NCI-H524 (cell line): Measurements from ENCODE around the gene BBOF1.
"Not testable (repeated sequence)": the region's sequence is repeated elsewhere in the genome, so short reads cannot be mapped to it uniquely, and the experiment has no call there.

ENCODE experiments used
- DNase-seq, 2 experiments: peaks; one replicate each; lab custom pipeline; 2025; lab: John Stamatoyannopoulos, UW

BBOF1 gene

GRCh38 chr14:74018586-74019407 is at the start of gene BBOF1, which contains the start of gene ENTPD5:
BBOF1 (plus strand) TSS chr14:74019349; CDS start chr14:74019479, 130 bp downstream.
ENTPD5 (minus strand) TSS chr14:74019288; CDS start chr14:73988102, 31,186 bp downstream.
- peak; percentile 86 to 91 for DNase-seq

- DNase-seq = peak; percentile 80 to 90
Observed at GRCh38 chr14:73973497-73973896, 45.7 kb upstream of the BBOF1 start.

- DNase-seq = no peak
Observed at GRCh38 chr14:73976125-73976524, 43.0 kb upstream of the BBOF1 start.

GRCh38 chr14:73977896-73978295 is 41.3 kb upstream of the BBOF1 start:
- no peak for DNase-seq

GRCh38 chr14:73988065-73988464 is 31.1 kb upstream of the BBOF1 start:
- DNase-seq = no peak

- not testable (repeated sequence) for DNase-seq
Observed at GRCh38 chr14:73988656-73989055, 30.5 kb upstream of the BBOF1 start.

GRCh38 chr14:73991092-73991491 is 28.1 kb upstream of the BBOF1 start:
- no peak for DNase-seq

DNA sequence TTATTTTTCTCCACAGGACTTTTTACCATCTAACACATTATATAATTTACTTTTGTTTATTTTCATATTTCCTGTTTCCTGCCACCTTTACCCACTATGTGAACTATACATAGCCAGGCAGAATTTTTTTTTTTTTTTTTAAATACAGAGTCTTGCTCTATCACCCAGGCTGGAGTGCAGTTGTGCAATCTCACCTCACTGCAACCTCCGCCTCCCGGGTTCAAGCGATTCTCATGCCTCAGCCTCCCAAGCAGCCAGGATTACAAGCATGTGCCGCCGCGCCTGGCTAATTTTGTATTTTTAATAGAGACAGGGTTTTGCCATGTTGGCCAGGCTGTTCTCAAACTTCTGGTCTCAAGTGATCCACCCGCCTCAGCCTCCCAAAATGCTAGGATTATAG is 24.2 kb upstream of the BBOF1 start:
- DNase-seq = not testable (repeated sequence)

DNA sequence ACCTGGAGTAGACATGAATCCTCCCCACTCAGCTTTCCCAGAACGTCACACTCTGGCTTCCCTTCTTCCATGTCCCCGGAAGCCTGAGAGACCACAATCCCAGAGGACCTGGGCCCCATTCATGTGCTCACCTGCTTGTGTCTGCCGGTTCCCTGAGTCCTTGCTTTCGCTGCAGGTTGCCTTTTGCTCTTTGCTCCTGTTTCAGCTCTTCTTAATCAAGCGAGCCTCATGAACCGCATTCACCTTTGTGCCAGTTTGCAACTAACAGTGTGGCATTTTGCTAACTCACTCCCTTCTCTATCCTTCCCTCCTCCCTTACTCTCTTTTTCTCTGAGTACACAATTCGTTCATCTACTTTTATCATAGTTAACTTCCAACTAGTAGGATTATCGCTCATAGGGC is 23.2 kb upstream of the BBOF1 start:
- no peak for DNase-seq

DNA sequence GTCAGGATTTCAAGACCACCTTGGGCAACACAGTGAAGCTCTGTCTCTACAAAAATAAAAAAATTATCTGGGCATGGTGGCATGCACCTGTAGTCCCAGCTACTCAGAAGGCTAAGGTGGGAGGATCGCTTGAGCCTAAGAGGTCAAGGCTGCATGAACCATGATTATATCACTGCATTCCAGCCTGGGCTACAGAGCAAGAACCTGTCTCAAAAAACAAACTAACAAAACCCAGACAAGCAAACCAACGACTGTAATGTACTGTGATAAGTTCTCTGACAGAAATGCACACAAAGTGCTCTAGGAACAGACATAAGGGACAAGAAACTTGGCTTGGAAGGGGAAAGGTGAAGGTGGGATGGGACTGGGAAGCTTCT is 22.4 kb upstream of the BBOF1 start:
- DNase-seq = no peak

DNA sequence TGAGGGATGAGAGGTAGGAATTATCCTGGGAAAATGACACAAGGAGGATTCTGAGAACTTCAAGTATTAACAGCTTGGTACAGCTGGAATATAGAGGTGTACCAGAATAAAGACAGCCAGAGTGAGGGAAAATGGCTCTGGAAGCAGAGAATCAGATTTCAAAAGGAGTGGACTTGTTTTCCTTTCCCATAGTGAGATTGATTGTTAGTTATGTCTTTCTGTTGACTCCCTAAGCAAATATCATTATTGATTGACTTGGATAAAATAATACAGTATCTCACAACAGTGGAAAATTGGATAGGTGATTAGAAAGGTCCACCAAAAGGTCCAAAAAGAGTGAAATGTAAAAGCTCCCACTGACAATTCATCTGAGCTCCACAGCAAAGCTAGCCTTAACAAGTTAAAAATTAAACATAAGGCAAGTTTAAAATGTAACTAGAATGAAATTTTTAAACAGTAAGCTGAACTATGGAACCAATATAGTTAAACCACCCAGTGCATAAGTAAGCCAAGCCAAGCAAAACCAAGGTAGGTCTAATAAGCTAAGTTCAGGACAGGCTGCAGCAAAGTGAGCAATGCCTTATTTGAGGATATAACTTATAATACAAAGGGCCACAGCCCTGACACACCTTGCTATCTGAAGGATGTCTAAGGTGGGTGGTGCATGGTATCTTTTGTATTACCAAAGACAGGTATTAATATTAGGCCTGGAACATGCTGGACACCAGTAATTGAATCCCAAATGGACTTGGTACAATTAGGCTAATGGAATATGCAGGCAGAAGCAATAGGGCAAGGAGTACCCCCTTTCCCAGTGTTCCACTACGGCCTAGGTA is 21.8 kb upstream of the BBOF1 start:
- no peak for DNase-seq

GRCh38 chr14:73997944-73998447 is 21.2 kb upstream of the BBOF1 start:
- no peak for DNase-seq

- DNase-seq = no peak
Observed at GRCh38 chr14:73998726-73999125, 20.4 kb upstream of the BBOF1 start.

DNA sequence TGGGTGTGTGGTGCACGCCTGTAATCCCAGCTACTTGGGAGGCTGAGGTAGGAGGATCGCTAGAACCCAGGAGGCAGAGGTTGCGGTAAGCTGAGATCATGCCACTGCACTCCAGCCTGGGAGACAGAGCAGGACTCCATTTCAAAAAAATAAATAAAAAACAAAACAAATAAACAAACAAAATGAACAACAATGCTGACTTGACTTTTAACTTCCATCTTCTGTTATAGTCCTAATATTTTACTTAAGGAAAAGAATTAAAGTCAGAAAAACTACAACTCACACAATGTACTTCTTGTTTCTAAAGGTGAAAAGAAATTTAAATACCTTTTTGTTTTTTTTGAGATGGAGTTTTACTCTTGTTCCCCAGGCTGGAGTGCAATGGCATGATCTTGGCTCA is 13.5 kb upstream of the BBOF1 start:
- DNase-seq = not testable (repeated sequence)

DNA sequence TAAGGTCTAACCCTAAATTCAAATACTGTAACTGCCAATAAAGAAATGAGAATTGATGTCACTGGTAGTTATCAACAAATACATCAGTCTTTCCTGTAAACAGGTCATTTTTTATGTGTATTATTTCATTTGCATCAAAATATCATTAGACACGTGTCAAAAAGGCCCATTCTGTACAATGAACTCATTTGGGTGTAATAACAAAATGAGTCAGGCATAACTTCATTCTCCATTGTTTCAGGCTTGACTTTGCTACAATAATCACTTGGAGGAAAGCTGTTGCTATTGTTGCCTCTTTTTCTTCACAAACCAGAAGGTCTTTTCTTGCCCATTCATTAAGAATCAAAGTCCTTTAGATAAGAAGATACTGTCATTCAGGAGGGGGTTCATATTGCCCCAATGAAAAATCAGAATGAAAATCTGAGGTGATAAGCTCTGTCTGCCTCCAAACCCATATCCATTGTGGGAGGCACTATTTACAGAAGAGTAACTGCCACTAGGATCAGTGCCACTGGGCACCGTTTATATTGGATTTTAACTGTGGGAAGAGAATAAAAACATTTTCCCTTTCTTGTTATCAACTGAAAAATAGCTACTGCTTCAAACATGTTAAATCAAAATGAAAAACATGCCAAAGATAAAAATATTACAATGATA is 10.2 kb upstream of the BBOF1 start:
- no peak for DNase-seq

- DNase-seq = no peak
Observed at GRCh38 chr14:74014299-74014698, 4.8 kb upstream of the BBOF1 start.

- DNase-seq = no peak
Observed at GRCh38 chr14:74015176-74015575, 4.0 kb upstream of the BBOF1 start.

- no peak for DNase-seq
Observed at GRCh38 chr14:74015963-74016362, 3.2 kb upstream of the BBOF1 start.

- DNase-seq = peak in 1 of 2 experiments; percentile 41
Observed at GRCh38 chr14:74018174-74018585, 969 bp upstream of the BBOF1 start.

DNA sequence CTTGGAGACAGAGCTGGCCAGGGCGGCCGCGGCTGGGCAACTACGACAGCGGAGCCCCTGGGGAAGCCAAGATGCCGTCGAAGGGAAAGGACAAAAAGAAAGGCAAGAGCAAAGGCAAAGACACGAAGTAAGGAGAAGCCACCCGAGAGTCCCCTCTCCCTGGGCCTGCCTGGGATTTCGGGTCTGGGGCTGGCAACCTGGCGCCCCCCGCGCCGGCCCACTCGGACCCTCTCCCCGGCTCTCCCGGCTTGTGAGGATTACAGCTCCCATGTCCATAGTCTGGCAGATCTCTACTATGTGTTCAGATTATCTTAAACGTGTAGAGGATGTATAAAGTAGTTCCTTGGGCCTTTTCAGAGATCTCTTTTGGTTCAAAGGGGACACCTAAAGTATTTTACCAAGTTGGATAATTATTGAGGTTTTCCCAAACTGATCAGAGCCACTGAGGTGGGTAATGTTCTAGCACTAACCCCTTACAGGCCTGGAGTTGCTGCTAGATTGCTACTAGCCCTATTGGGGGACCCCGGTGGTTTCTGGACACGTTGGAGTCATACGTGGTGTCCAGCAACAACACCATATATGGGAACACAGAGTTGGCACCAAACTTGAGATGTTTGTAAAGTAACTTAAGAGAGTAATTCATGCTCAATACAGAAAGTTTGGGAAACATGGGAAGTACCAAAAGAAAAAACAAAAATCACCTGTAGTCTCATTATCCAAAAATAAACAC is 424 bp downstream of the BBOF1 start:
- DNase-seq = no peak

- no peak for DNase-seq
Observed at GRCh38 chr14:74022346-74022745, 3.2 kb downstream of the BBOF1 start.

DNA sequence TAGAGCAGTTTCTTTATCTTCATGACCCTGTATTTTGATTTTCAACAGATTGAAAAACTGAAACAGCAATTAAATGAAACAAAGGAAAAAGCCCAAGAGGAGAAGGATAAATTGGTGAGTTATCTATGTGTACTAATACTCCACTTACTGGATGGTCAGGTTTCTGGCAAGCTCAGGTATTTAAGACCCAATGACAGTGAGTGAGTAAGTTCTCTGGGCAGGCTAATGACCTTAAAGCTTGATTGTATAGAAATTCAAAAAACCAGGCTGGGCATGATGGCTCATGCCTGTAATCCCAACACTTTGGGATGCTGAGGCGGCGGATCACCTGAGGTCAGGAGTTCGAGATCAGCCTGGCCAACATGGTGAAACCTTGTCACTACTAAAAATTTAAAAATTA is 10.0 kb downstream of the BBOF1 start:
- DNase-seq = no peak
